Measurements from ENCODE around the gene PI16. TPM values are rescaled to one million over a fixed set of nuclear protein-coding genes. Genes with fewer than 3 reads are reported as not detected.

Gene PI16
- total RNA-seq, 1 donor, result 1.8 TPM

DNA sequence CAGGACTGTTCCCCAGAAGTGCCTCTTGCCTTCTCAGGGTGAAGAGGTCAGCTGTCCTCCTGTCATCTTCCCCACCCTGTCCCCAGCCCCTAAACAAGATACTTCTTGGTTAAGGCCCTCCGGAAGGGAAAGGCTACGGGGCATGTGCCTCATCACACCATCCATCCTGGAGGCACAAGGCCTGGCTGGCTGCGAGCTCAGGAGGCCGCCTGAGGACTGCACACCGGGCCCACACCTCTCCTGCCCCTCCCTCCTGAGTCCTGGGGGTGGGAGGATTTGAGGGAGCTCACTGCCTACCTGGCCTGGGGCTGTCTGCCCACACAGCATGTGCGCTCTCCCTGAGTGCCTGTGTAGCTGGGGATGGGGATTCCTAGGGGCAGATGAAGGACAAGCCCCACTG lies 9.8 kb downstream of the PI16 start:
- Histone ChIP-seq H3K4me3 (ENCODE audit: insufficient read depth, low read length) (no peak overlapping the region), H3K27me3 (ENCODE audit: insufficient read depth, low read length) (no peaks in the 10 kb centered on the region), H2AFZ (ENCODE audit: low read length) (no peak overlapping the region), H4K20me1 (ENCODE audit: insufficient read depth, low read length) (peaks cover 5% of the 10 kb centered on the region), H3K79me2 (ENCODE audit: insufficient read depth, low read length) (no peaks in the 10 kb centered on the region), H3K27ac (ENCODE audit: low read depth, low read length) (no peak overlapping the region), H3K36me3 (ENCODE audit: insufficient read depth, low read length) (peaks cover 29% of the 10 kb centered on the region), H3K4me1 (ENCODE audit: insufficient read depth, low read length) (peaks cover 10% of the 10 kb centered on the region), H3K9me3 (ENCODE audit: low read depth, low read length) (no peaks in the 10 kb centered on the region), H3K4me2 (ENCODE audit: insufficient read depth, low read length) (no peak overlapping the region)
- DNase-seq (ENCODE audit: insufficient read length, low spot score, missing footprints), result peak; percentile 79
- TF ChIP-seq, protein P1, sequence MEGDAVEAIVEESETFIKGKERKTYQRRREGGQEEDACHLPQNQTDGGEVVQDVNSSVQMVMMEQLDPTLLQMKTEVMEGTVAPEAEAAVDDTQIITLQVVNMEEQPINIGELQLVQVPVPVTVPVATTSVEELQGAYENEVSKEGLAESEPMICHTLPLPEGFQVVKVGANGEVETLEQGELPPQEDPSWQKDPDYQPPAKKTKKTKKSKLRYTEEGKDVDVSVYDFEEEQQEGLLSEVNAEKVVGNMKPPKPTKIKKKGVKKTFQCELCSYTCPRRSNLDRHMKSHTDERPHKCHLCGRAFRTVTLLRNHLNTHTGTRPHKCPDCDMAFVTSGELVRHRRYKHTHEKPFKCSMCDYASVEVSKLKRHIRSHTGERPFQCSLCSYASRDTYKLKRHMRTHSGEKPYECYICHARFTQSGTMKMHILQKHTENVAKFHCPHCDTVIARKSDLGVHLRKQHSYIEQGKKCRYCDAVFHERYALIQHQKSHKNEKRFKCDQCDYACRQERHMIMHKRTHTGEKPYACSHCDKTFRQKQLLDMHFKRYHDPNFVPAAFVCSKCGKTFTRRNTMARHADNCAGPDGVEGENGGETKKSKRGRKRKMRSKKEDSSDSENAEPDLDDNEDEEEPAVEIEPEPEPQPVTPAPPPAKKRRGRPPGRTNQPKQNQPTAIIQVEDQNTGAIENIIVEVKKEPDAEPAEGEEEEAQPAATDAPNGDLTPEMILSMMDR (IDR thresholded peaks at IDR 0.05; ENCODE audit: extremely low read depth, low read depth, low read length), result no peak

DNA sequence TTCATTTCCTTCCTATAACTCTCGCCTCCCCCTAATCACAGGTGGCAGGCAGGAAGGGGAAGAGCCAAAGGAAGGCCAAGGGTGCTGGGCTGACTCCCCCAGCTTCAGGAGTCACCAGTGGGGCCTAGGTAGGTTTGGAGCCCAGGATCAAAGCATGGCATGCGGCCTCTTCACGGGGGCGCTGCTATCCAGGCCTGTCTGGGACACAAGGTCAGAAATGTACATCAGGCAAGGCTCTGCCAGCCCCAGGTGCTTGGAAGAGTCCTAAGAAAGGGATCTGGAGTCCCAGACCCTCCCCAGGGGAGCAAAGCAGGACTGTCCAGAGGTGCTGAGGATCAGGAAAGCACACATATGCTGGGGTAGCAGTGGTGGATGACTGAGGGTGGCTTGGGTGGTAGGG lies 10.4 kb downstream of the PI16 start:
- Histone ChIP-seq H3K4me2 (ENCODE audit: insufficient read depth, low read length) (no peak overlapping the region), H3K4me3 (ENCODE audit: insufficient read depth, low read length) (no peak overlapping the region), H3K79me2 (ENCODE audit: insufficient read depth, low read length) (no peaks in the 10 kb centered on the region), H3K36me3 (ENCODE audit: insufficient read depth, low read length) (peaks cover 35% of the 10 kb centered on the region), H4K20me1 (ENCODE audit: insufficient read depth, low read length) (peaks cover 7% of the 10 kb centered on the region), H2AFZ (ENCODE audit: low read length) (no peak overlapping the region), H3K27ac (ENCODE audit: low read depth, low read length) (no peak overlapping the region), H3K27me3 (ENCODE audit: insufficient read depth, low read length) (no peaks in the 10 kb centered on the region), H3K9me3 (ENCODE audit: low read depth, low read length) (no peaks in the 10 kb centered on the region), H3K4me1 (ENCODE audit: insufficient read depth, low read length) (peaks cover 10% of the 10 kb centered on the region)
- DNase-seq (ENCODE audit: insufficient read length, low spot score, missing footprints), result no peak
- TF ChIP-seq, protein P1 (IDR thresholded peaks at IDR 0.05; ENCODE audit: extremely low read depth, low read depth, low read length), result no peak

DNA sequence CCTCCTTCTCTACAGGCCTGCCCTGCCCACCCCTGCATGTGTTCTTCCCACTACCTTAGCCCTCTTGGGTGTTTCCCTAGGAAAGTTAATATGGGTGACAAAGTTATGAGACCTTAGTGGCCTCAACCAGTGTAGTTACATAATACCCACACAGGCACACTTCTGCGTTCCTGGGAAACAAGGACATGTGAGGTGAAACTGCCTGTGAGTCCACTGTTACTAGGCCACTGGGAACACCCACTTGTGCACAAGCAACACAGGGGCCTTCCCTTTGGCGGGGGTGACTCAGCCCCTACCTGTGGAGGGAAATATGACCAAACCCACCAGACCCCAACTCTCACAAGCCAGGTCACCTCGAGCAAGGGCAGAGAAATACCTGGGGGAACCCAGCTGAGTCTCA lies 12.8 kb downstream of the PI16 start:
- H3K4me3 ChIP-seq (ENCODE audit: insufficient read depth, low read length), result no peak overlapping the region

DNA sequence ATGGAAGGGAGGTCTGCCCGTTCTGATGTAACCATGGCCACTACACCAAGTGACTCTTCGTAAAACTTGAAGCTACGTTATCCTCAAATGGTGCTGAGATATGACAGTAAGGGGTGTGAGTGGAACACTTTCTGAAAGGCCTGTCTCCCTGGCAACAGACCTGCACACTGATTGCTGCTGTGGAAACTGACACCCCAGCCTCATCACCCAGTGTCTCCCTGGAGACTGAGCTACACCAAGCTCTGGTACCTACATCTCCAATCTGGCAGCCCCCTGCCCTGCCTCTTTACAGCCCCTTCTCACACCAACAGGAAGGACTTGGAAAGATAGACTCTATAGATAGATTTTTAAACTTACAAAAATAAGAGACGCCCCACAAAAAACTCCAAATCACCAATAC lies 13.2 kb downstream of the PI16 start:
- Histone ChIP-seq H2AFZ (ENCODE audit: low read length) (no peak overlapping the region), H3K4me1 (ENCODE audit: insufficient read depth, low read length) (no peaks in the 10 kb centered on the region), H3K4me2 (ENCODE audit: insufficient read depth, low read length) (no peak overlapping the region), H3K79me2 (ENCODE audit: insufficient read depth, low read length) (peaks cover 2% of the 10 kb centered on the region), H3K4me3 (ENCODE audit: insufficient read depth, low read length) (no peak overlapping the region), H3K27me3 (ENCODE audit: insufficient read depth, low read length) (no peaks in the 10 kb centered on the region), H3K27ac (ENCODE audit: low read depth, low read length) (no peak overlapping the region), H3K36me3 (ENCODE audit: insufficient read depth, low read length) (peaks cover 62% of the 10 kb centered on the region), H4K20me1 (ENCODE audit: insufficient read depth, low read length) (peaks cover 20% of the 10 kb centered on the region), H3K9me3 (ENCODE audit: low read depth, low read length) (no peaks in the 10 kb centered on the region)
- DNase-seq (ENCODE audit: insufficient read length, low spot score, missing footprints), result peak; percentile 55
- TF ChIP-seq, protein P1 (IDR thresholded peaks at IDR 0.05; ENCODE audit: extremely low read depth, low read depth, low read length), result no peak

More for the DNA sequence above, 12.8 kb downstream of the PI16 start:
- Histone ChIP-seq H3K4me1 (ENCODE audit: insufficient read depth, low read length) (no peaks in the 10 kb centered on the region), H3K79me2 (ENCODE audit: insufficient read depth, low read length) (no peaks in the 10 kb centered on the region), H2AFZ (ENCODE audit: low read length) (no peak overlapping the region), H3K27me3 (ENCODE audit: insufficient read depth, low read length) (no peaks in the 10 kb centered on the region), H3K27ac (ENCODE audit: low read depth, low read length) (no peak overlapping the region), H3K4me2 (ENCODE audit: insufficient read depth, low read length) (no peak overlapping the region), H4K20me1 (ENCODE audit: insufficient read depth, low read length) (peaks cover 20% of the 10 kb centered on the region), H3K9me3 (ENCODE audit: low read depth, low read length) (no peaks in the 10 kb centered on the region), H3K36me3 (ENCODE audit: insufficient read depth, low read length) (peaks cover 57% of the 10 kb centered on the region)
- TF ChIP-seq, protein P1 (IDR thresholded peaks at IDR 0.05; ENCODE audit: extremely low read depth, low read depth, low read length), result no peak
- DNase-seq (ENCODE audit: insufficient read length, low spot score, missing footprints), result peak; percentile 62

Measured in osteoblast (primary cell).